ENCODE measurements around the gene TSPAN12. TPM values are rescaled to one million over a fixed set of nuclear protein-coding genes. Genes with fewer than 3 reads are reported as not detected.

TSPAN12 gene
- total and polyA plus RNA-seq, 2 of the 8 experiments (the other 6 are each of a cell fraction or from before 2014, with no cell fraction given): 6.1 to 17.9 TPM

GRCh38 chr7:120813546-120814252, 44.2 kb downstream of the TSPAN12 start:
- no peak overlapping the region for H3K4me2 ChIP-seq (ENCODE audit: insufficient read depth in 1 of 2, low read depth in 2 of 2, low read length in 2 of 2)
- no peak overlapping the region for H2BK20ac ChIP-seq (ENCODE audit: low read length)
- 93% methylated on average over 4 of the region's 4 CpGs; no CpG with 5 or more reads in 1 of the 2 experiments for WGBS, 2 experiments (ENCODE audit: extremely low coverage in 1 of 2, insufficient coverage in 1 of 2, insufficient read length in 1 of 2, insufficient replicate concordance in 2 of 2, low coverage in 1 of 2, low lambda C conversion rate in 2 of 2, missing lambda C conversion rate in 1 of 2)
- no peak overlapping the region; a peak in 1 of 7 replicates for H3K9ac ChIP-seq (replicated peaks in 1 of 4; ENCODE audit: extremely low read depth in 1 of 4, low read depth in 3 of 4, low read length in 3 of 4)
- H2AFZ ChIP-seq (ENCODE audit: low read length): no peak overlapping the region
- peaks cover 0 to 4% (median 0%) of the 10 kb centered on the region in 4 experiments; a peak in 2 of 7 replicates for H3K4me1 ChIP-seq (replicated peaks in 1 of 4; ENCODE audit: control insufficient read depth in 3 of 4, insufficient read depth in 4 of 4, low read length in 3 of 4)
- no peaks in the 10 kb centered on the region for H3K79me2 ChIP-seq (ENCODE audit: control insufficient read depth in 1 of 2, insufficient read depth in 2 of 2, low read length in 2 of 2)
- H4K20me1 ChIP-seq (replicated peaks in 1 of 2; ENCODE audit: control insufficient read depth in 1 of 2, insufficient read depth in 2 of 2, low read length in 2 of 2): no peaks in the 10 kb centered on the region
- H3K79me1 ChIP-seq (ENCODE audit: low read depth, low read length): no peaks in the 10 kb centered on the region
- H3K23ac ChIP-seq (ENCODE audit: insufficient read length): no peak overlapping the region
- CTCF ChIA-PET (ENCODE audit: partially characterized antibody): interaction anchor here (0.6 to 1.5 kb wide), 3 partner anchors 10 to 538 kb away, joined by 3 read pairs; no protein-coding TSS in a partner anchor
- H2BK120ac ChIP-seq (replicated peaks; ENCODE audit: low read depth, low read length): no peak overlapping the region
- H2BK5ac ChIP-seq (ENCODE audit: low read depth, low read length): no peak overlapping the region
- no peak overlapping the region for H4K5ac ChIP-seq (ENCODE audit: insufficient read length, low read depth, low read length)
- no peak overlapping the region for H3K4ac ChIP-seq (replicated peaks; ENCODE audit: insufficient read length, low read depth, low read length)
- H4K91ac ChIP-seq (replicated peaks; ENCODE audit: insufficient read length, low read length): no peak overlapping the region
- H3K9me3 ChIP-seq (ENCODE audit: insufficient read depth in 2 of 2, low read depth in 1 of 2, low read length in 1 of 2): no peaks in the 10 kb centered on the region
- H3K4me3 ChIP-seq (ENCODE audit: extremely low read depth in 1 of 4, insufficient read depth in 2 of 4, low read depth in 3 of 4, low read length in 4 of 4): no peak overlapping the region
- no peak overlapping the region for H3K27ac ChIP-seq (ENCODE audit: low read depth, low read length)
- no peak overlapping the region for H4K8ac ChIP-seq (ENCODE audit: extremely low read depth, insufficient read depth, low read length)
- H3K36me3 ChIP-seq (ENCODE audit: control insufficient read depth in 2 of 4, insufficient read depth in 4 of 4, low read length in 3 of 4): no peaks in the 10 kb centered on the region
- no peak overlapping the region for H3K56ac ChIP-seq (replicated peaks; ENCODE audit: insufficient read length, low read depth, low read length)
- H2BK15ac ChIP-seq (ENCODE audit: low read length): no peak overlapping the region
- POLR2A ChIA-PET (ENCODE audit: partially characterized antibody): no interaction called here
- no peak overlapping the region for H3K14ac ChIP-seq (ENCODE audit: insufficient read length)
- H2BK12ac ChIP-seq (ENCODE audit: low read depth, low read length): no peak overlapping the region
- no peak for DNase-seq (ENCODE audit: low read depth in 1 of 2, low spot score in 2 of 2)
- H3K18ac ChIP-seq (ENCODE audit: extremely low read depth, low read length): no peak overlapping the region
- H3K27me3 ChIP-seq (replicated peaks in 1 of 4; ENCODE audit: control insufficient read depth in 3 of 4, extremely low read depth in 1 of 4, insufficient read depth in 3 of 4, low read length in 3 of 4): no peaks in the 10 kb centered on the region
- H2AK5ac ChIP-seq (ENCODE audit: low read depth, low read length): no peak overlapping the region
- no peaks in the 10 kb centered on the region for H3K23me2 ChIP-seq (ENCODE audit: low read depth, low read length)
- FAIRE-seq: no peak
- no peak for TF ChIP-seq POLR2AphosphoS5 (IDR thresholded peaks at IDR 0.05; ENCODE audit: low read depth, low read length)
- TF ChIP-seq CTCF (IDR thresholded peaks at IDR 0.05; ENCODE audit: control extremely low read depth in 1 of 3, insufficient read depth in 1 of 3, low read depth in 1 of 3, low read length in 3 of 3): no peak
- TF ChIP-seq CHD1 (IDR thresholded peaks at IDR 0.05; ENCODE audit: low read depth, low read length): no peak
- TF ChIP-seq KDM4A (IDR thresholded peaks at IDR 0.05; ENCODE audit: low read depth, low read length, severe bottlenecking): no peak
- no peak for TF ChIP-seq EZH2 (IDR thresholded peaks at IDR 0.05; ENCODE audit: low read depth, low read length, severe bottlenecking)
- TF ChIP-seq GTF2F1 (IDR thresholded peaks at IDR 0.05; ENCODE audit: borderline replicate concordance, low read depth, low read length): no peak
- no peak for TF ChIP-seq USF2 (IDR thresholded peaks at IDR 0.05; ENCODE audit: low read length)
- TF ChIP-seq CHD2 (IDR thresholded peaks at IDR 0.05; ENCODE audit: low read length): no peak
- no peak for TF ChIP-seq CBX5 (IDR thresholded peaks at IDR 0.05; ENCODE audit: low read depth, low read length)

Data from H1 (cell line).